GM19397 (cell line): Measurements from ENCODE around the gene R3HDM2.

Source experiments
- ATAC-seq: cut with Tn5 transposase; IDR thresholded peaks from one replicate; pipeline ENCODE4 v1.9.1; 2021; ENCODE audit warnings: mild to moderate bottlenecking, moderate library complexity; ENCODE audit not compliant: unreplicated experiment

Gene R3HDM2

GRCh38 chr12:57243521-57244311 is 187.1 kb downstream of the R3HDM2 start:
- ATAC-seq: no peak

DNA sequence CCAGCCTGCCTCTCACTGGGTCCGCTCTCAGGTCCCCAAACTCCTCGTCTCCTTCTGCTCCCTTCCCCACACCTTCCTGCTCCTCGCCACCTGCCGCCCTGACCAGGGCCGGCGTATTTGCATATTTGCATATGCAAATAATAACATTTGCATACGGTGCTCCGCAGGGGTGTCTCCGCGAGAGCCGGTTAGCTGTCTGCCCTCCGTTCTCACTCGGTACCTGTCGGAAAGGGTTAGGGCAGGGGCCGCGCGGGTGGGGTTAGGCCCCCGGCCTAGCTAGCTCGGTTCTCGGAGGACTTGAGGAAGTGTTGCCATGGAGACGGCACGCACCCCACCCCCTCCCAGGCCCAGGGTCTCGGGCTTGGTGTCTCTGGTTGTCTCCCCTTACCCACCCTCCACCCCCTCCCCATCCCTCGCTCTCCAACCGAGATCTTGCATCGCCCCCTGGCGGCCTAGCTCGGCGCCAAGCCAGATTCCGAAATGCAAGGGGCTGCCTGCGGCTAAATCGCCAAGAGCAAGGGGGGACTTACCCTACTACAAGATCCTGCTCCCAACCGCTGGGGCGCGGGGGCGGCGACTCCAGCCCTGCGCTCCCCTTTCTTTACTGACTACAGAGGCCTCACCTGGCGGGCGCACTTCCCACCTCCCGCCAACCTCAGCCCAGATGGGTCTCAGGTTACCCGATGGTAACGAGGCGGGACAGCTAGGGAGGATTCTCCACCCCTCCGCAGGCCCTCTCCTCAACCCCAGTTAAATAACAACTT is 188.0 kb downstream of the R3HDM2 start:
- ATAC-seq: no peak

DNA sequence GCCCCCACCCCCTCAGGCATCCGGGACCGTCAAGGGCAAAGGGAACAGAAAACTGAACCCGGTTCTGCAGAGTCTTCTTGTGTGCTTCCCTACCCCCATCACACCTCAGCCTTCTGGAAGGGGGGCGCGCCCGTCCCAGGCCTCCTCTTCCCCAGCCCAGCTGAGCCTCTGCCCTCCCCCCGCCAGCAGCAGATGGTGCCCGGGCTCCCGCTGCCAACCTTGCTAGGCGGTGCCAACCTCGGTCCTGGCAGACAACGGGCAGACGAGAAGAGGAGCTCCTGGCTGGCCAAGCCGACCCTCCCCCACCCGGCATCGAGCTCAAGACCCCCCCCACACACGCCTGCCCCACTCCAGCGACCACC is 188.5 kb downstream of the R3HDM2 start:
- ATAC-seq: no peak

DNA sequence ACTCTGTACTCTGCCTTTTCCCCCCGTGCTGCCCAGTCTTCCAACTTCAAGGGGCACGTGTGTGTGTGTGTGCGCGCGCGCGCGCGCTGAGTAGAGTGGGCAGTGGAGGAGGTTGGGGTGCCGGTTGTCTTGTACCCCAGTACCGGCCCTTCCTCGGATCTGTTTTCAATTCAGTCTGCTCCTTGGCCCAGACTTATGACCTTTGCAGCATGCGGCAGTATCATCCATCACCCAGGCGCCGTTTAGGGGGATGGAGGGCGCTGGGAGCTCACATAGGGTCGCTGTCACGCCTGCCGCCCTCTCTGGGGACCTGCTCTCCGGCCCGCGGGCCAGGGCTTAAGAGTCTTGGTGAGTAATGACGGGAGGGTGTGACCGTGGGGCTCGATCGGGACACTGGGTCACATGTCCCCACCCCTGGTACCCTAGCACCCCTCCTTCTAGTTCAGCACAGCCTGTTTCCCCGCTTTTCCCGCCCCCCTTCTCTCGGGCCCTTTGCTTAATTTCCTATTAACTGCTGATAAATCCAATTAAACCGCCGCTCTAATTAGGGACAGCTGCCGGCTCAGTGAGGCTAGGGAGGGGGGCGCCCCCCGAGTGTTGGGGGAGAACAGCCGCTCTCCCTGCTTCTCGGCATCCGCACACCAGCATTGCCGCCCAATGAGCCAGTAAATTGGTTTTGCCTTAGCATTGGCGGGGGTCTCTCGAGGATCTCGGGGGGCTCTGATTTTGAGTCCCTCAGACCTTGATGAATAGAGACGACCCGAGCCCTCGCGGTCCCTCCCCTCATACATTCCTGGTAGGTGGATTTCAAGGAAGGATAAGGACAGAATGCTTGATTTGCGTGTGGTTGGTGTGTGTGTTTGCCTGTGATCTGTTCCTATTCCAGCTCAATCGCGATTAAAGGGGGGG is 189.2 kb downstream of the R3HDM2 start:
- no peak for ATAC-seq

GRCh38 chr12:57240926-57241401 is 189.9 kb downstream of the R3HDM2 start:
- ATAC-seq: no peak

GRCh38 chr12:57240066-57240921 is 190.5 kb downstream of the R3HDM2 start:
- no peak for ATAC-seq

GRCh38 chr12:57239587-57240065 is 191.2 kb downstream of the R3HDM2 start:
- ATAC-seq: no peak

GRCh38 chr12:57238854-57239554 is 191.8 kb downstream of the R3HDM2 start:
- peak; percentile 54 for ATAC-seq

GRCh38 chr12:57237932-57238853 is 192.7 kb downstream of the R3HDM2 start:
- ATAC-seq: no peak

DNA sequence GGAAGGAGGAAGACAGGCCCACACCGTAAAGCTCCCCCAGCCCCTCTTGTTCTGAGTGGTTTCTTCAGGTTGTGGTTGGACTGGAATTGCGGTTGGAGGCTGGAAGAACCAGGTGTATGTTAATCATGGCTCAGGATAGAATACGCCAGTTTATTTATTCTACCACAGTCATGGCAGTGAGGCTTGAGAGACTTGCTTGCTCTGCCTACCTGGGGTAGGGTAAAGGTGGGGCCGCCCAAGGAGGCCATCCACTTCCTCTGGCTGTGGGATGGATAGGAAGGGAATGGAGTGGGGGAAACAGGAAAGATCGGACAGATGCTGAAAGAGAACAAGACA is 193.3 kb downstream of the R3HDM2 start:
- no peak for ATAC-seq

- no peak for ATAC-seq
These were observed 193.8 kb downstream of the R3HDM2 start for GRCh38 chr12:57236925-57237595.

GRCh38 chr12:57236201-57236924 is 194.5 kb downstream of the R3HDM2 start:
- ATAC-seq: no peak

DNA sequence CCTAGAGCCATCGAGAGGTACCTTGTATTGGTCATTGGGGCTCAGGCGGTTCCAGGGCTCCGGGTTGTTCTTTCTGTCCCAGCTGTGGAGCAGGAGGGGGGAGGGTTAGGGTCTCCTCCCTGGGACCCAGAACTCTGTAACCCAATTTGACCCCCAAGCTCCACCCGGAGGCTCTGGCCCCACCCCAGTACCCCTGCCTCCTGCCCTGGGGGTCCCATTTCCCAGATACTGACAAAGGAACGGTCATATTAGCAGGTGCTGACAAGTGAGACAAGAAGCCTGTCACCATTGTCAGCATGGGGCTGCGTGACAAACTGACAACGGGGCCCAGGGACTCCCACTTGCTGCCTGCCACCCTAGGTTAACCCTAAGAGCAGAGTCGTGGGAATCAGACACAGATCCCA is 195.1 kb downstream of the R3HDM2 start:
- no peak for ATAC-seq

GRCh38 chr12:57235017-57235727 is 195.7 kb downstream of the R3HDM2 start:
- ATAC-seq: no peak

DNA sequence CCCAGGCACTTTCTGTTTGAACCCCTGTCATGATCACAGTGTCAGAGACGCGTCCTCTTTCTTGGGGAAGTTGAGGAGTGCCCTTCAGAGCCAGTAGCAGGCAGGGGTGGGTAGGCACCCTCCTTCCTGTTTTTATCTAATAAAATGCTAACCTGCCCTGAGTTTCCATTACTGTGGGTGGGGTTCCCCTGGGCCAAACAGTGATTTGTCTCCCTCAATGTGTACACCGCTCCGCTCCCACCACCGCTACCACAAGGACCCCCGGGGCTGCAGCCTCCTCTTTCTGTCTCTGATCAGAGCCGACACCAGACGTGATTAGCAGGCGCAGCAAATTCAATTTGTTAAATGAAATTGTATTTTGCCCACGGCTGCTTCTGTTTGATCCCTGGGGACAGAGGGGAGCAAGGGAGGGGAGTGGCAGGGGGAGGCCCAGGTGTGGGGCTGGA is 196.2 kb downstream of the R3HDM2 start:
- no peak for ATAC-seq

DNA sequence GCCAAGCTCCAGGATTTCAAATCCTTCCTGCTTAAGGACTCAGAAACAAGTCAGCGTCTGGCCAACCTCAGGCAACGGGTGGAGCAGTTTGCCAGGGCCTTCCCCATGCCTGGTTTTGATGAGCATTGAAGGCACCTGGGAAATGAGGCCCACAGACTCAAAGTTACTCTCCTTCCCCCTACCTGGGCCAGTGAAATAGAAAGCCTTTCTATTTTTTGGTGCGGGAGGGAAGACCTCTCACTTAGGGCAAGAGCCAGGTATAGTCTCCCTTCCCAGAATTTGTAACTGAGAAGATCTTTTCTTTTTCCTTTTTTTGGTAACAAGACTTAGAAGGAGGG is 196.6 kb downstream of the R3HDM2 start:
- ATAC-seq: no peak
